Endothelial cell of umbilical vein (primary cell): ENCODE measurements around the gene CTXN2. TPM values are rescaled to one million over a fixed set of nuclear protein-coding genes. Genes with fewer than 3 reads are reported as not detected.

Experiments used
- BruUV-seq: library from RNA; stranded (reverse); fragments of 400-500 nt; replicated peaks from 2 replicates; lab custom pipeline; 2021; lab: Mats Ljungman, UMichigan
- CTCF ChIA-PET: fragments of 300-600, 350-600 bp; sonication (Branson Sonifier 250); formaldehyde crosslinking; loops from one replicate; lab custom pipeline; 2021; ENCODE audit warnings: antibody characterized with exemption, inconsistent platforms; lab: Charles Lee
- POLR2A ChIA-PET: fragments of 300-600, 350-600 bp; sonication (Branson Sonifier 250); formaldehyde crosslinking; loops from one replicate; lab custom pipeline; 2021; ENCODE audit warnings: antibody characterized with exemption, inconsistent platforms; lab: Charles Lee
- DNase-seq: peaks from one replicate; pipeline ENCODE4 v3.0.0-alpha.2; 2011; ENCODE audit warnings: low read depth, low spot score
- FAIRE-seq: peaks from 2 replicates; lab custom pipeline; 2011; peaks lifted over from hg19 to GRCh38; lab: Jason Lieb, UNC
- H2AFZ ChIP-seq: 2 replicates; pipeline ENCODE4 v1.6.0; 2012; ENCODE audit warnings: low read depth, low read length, control low read depth, inconsistent platforms
- H3K27ac ChIP-seq: 2 replicates; pipeline ENCODE4 v1.5.1; 2011; ENCODE audit warnings: low read depth, mild to moderate bottlenecking, control low read depth, low read length, moderate library complexity; ENCODE audit not compliant: insufficient read depth
- H3K27me3 ChIP-seq, 2 experiments: 2 replicates each; pipeline versions ENCODE4 v1.6.0 to v1.6.1; 2011; ENCODE audit warnings: low read length in 2 of 2, mixed read lengths in 1 of 2; ENCODE audit not compliant: control insufficient read depth in 2 of 2, insufficient read depth in 2 of 2
- H3K36me3 ChIP-seq, 2 experiments: 2 replicates in 1 of 2; 3 replicates in 1 of 2; pipeline ENCODE4 v1.5.1; 2011; ENCODE audit warnings: low read length in 2 of 2, mild to moderate bottlenecking in 1 of 2, moderate library complexity in 1 of 2; ENCODE audit not compliant: control insufficient read depth in 2 of 2, insufficient read depth in 2 of 2; ENCODE audit errors: extremely low read depth in 1 of 2
- H3K4me1 ChIP-seq: 3 replicates; pipeline ENCODE4 v1.5.1; 2011; ENCODE audit warnings: mild to moderate bottlenecking, low read length; ENCODE audit not compliant: control insufficient read depth, insufficient read depth; ENCODE audit errors: extremely low read depth
- H3K4me2 ChIP-seq: 2 replicates; pipeline ENCODE4 v1.6.1; 2011; ENCODE audit warnings: low read length, control low read depth, mixed read lengths; ENCODE audit not compliant: insufficient read depth
- H3K4me3 ChIP-seq, 3 experiments: fragments of 200-600 bp in 1 of 3; sonication (generic), shearing (Covaris generic) in 1 of 3; replicated peaks in 1 of 3; 2 replicates each; pipeline ENCODE4 v1.5.1; 2011 to 2016; ENCODE audit warnings: control low read depth in 3 of 3, low read length in 3 of 3, mild to moderate bottlenecking in 2 of 3, inconsistent platforms in 1 of 3, low read depth in 1 of 3, moderate library complexity in 1 of 3; ENCODE audit not compliant: insufficient read depth in 1 of 3
- H3K79me2 ChIP-seq: 2 replicates; pipeline ENCODE4 v1.6.0; 2012; ENCODE audit warnings: low read length, inconsistent platforms; ENCODE audit not compliant: control insufficient read depth, insufficient read depth
- H3K9ac ChIP-seq: replicated peaks from 2 replicates; pipeline ENCODE3; 2011; ENCODE audit warnings: low read length, control low read depth; ENCODE audit not compliant: insufficient read depth; ENCODE audit errors: extremely low read depth
- H3K9me1 ChIP-seq: replicated peaks from 3 replicates; pipeline ENCODE4 v1.6.0; 2011; ENCODE audit warnings: mild to moderate bottlenecking, low read length; ENCODE audit not compliant: control insufficient read depth, insufficient read depth; ENCODE audit errors: extremely low read depth
- H3K9me3 ChIP-seq: replicated peaks from 2 replicates; pipeline ENCODE4 v1.5.1; 2012; ENCODE audit warnings: low read length, inconsistent platforms; ENCODE audit not compliant: control insufficient read depth, insufficient read depth
- H4K20me1 ChIP-seq: replicated peaks from 2 replicates; pipeline ENCODE3; 2011; ENCODE audit warnings: mild to moderate bottlenecking, low read length; ENCODE audit not compliant: control insufficient read depth, insufficient read depth; ENCODE audit errors: extremely low read depth
- EZH2 ChIP-seq: IDR thresholded peaks from 2 replicates; pipeline ENCODE4 v1.6.1; 2012; ENCODE audit warnings: borderline replicate concordance, low read depth, mild to moderate bottlenecking, moderate library complexity, low read length, inconsistent platforms; ENCODE audit not compliant: severe bottlenecking
- FOS ChIP-seq: IDR thresholded peaks from 2 replicates; pipeline ENCODE4 v1.6.1; 2011; ENCODE audit warnings: mild to moderate bottlenecking, low read length, moderate library complexity, borderline replicate concordance; ENCODE audit not compliant: insufficient read depth
- GATA2 ChIP-seq: IDR thresholded peaks from 2 replicates; pipeline ENCODE4 v1.7.0; 2011; ENCODE audit warnings: low read depth, mild to moderate bottlenecking, moderate library complexity, mixed read lengths, low read length; ENCODE audit not compliant: insufficient read length, insufficient read depth
- JUN ChIP-seq: IDR thresholded peaks from 2 replicates; pipeline ENCODE4 v1.6.1; 2011; ENCODE audit warnings: borderline replicate concordance, low read depth; ENCODE audit not compliant: insufficient read length, insufficient read depth
- MYC ChIP-seq: IDR thresholded peaks from one replicate; pipeline ENCODE4 v1.6.1; 2011; ENCODE audit warnings: mild to moderate bottlenecking, low read depth, low read length
- POLR2A ChIP-seq: IDR thresholded peaks from 2 replicates; pipeline ENCODE4 v1.6.1; 2012; ENCODE audit warnings: low read depth, mild to moderate bottlenecking, control low read depth, low read length
- POLR2AphosphoS5 ChIP-seq: IDR thresholded peaks from 2 replicates; pipeline ENCODE4 v1.6.1; 2012; ENCODE audit warnings: low read depth, mild to moderate bottlenecking, control low read depth, low read length, moderate library complexity; ENCODE audit not compliant: insufficient read depth
- dilution Hi-C: fragments of 300-500 bp; cut with MboI; formaldehyde crosslinking; loops from one replicate; pipeline ENCODE4 v1.15.0; 2019; ENCODE audit warnings: low sequenced_read_pairs; ENCODE audit not compliant: extremely low pct_ligation_motif_present
- intact Hi-C: fragments of 100-400 bp; cut with micrococcal nuclease; formaldehyde crosslinking; loops from one replicate; pipeline ENCODE4 v1.10.0; 2022
- polyA plus RNA-seq, 4 experiments: library from polyadenylated mRNA; depleted of rRNA in 3 of 4; stranded (reverse) in 3 of 4; unstranded in 1 of 4; fragments of >200 nt; gene quantifications; 2 replicates each; pipeline versions ENCODE4 v1.2.1 to v1.2.3, GENCODE V29; 2011 to 2012; ENCODE audit warnings: missing spikeins in 1 of 4
- total RNA-seq: library from RNA; stranded (reverse); gene quantifications from 2 replicates; pipeline ENCODE4 v1.2.3, GENCODE V29; 2021
- TF ChIP-seq, protein P1 (sequence below): IDR thresholded peaks from 2 replicates; pipeline ENCODE4 v1.6.1; 2011; ENCODE audit not compliant: insufficient read depth, insufficient read length
- TF ChIP-seq, protein P2 (sequence below), 2 donors: IDR thresholded peaks; 1 replicate in 1 of 2; 2 replicates in 1 of 2; pipeline ENCODE4 v1.5.1; 2011; ENCODE audit warnings: low read length in 2 of 2, mild to moderate bottlenecking in 2 of 2, moderate library complexity in 2 of 2, control low read depth in 1 of 2, inconsistent platforms in 1 of 2, low read depth in 1 of 2; ENCODE audit not compliant: insufficient read depth in 1 of 2; ENCODE audit errors: extremely low read depth in 1 of 2

CTXN2 gene
- total and polyA plus RNA-seq, 2 donors (not counting 3 experiments of a cell fraction or from before 2014, with no cell fraction given) = 0.01 TPM; not detected in 1

GRCh38 chr15:48202068-48202467 is 10.6 kb downstream of the CTXN2 start:
- no peak overlapping the region for H2AFZ ChIP-seq
- peaks cover 5 to 18% of the 10 kb centered on the region in 2 experiments for H3K27me3 ChIP-seq
- dilution Hi-C loops = no loop called here
- H3K9me1 ChIP-seq = no peaks in the 10 kb centered on the region
- no peak for DNase-seq
- no peak overlapping the region for H3K4me2 ChIP-seq
- no peaks in the 10 kb centered on the region for H3K4me1 ChIP-seq
- intact Hi-C loops = no loop called here
- no peaks in the 10 kb centered on the region for H4K20me1 ChIP-seq
- no peaks in the 10 kb centered on the region for H3K36me3 ChIP-seq
- H3K4me3 ChIP-seq = no peak overlapping the region
- no peaks in the 10 kb centered on the region for H3K9me3 ChIP-seq
- no peaks in the 10 kb centered on the region for H3K79me2 ChIP-seq
- H3K27ac ChIP-seq = no peak overlapping the region
- no peak overlapping the region for H3K9ac ChIP-seq
- no TSS peak for BruUV-seq
- FAIRE-seq = no peak
- ChIA-PET CTCF (interaction anchor here (1.4 kb wide), 1 partner anchor 90 kb away, joined by 3 read pairs; no protein-coding TSS in a partner anchor), POLR2A (no interaction called here)
- TF ChIP-seq JUN (no peak), GATA2 (no peak), EZH2 (no peak), POLR2AphosphoS5 (no peak), MYC (no peak), FOS (no peak), POLR2A (no peak)
- TF ChIP-seq, protein P1, sequence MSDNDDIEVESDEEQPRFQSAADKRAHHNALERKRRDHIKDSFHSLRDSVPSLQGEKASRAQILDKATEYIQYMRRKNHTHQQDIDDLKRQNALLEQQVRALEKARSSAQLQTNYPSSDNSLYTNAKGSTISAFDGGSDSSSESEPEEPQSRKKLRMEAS = no peak
- TF ChIP-seq, protein P2, sequence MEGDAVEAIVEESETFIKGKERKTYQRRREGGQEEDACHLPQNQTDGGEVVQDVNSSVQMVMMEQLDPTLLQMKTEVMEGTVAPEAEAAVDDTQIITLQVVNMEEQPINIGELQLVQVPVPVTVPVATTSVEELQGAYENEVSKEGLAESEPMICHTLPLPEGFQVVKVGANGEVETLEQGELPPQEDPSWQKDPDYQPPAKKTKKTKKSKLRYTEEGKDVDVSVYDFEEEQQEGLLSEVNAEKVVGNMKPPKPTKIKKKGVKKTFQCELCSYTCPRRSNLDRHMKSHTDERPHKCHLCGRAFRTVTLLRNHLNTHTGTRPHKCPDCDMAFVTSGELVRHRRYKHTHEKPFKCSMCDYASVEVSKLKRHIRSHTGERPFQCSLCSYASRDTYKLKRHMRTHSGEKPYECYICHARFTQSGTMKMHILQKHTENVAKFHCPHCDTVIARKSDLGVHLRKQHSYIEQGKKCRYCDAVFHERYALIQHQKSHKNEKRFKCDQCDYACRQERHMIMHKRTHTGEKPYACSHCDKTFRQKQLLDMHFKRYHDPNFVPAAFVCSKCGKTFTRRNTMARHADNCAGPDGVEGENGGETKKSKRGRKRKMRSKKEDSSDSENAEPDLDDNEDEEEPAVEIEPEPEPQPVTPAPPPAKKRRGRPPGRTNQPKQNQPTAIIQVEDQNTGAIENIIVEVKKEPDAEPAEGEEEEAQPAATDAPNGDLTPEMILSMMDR (IDR thresholded peaks at IDR 0.05; ENCODE audit: extremely low read depth in 1 of 2, insufficient read depth in 1 of 2, low read depth in 1 of 2, low read length in 2 of 2) = no peak
